A549 (cell line): ENCODE data around the gene FFAR1. TPM values are rescaled to one million over a fixed set of nuclear protein-coding genes. Genes with fewer than 3 reads are reported as not detected.
"Not testable (repeated sequence)": the region's sequence is repeated elsewhere in the genome, so short reads cannot be mapped to it uniquely, and the experiment has no call there.

Experiments used
- ATAC-seq, 2 experiments: fragments of 200-7000 bp in 1 of 2; fragments of >200 bp in 1 of 2; cut with Nextera tagmentation in 1 of 2; cut with Tn5 transposase in 1 of 2; 3 replicates each; pipeline versions ENCODE4 v1.8.0 to v1.9.1; 2018 to 2020; ENCODE audit warnings: mild to moderate bottlenecking in 1 of 2, moderate library complexity in 1 of 2
- CTCF ChIA-PET: fragments of 300-600 bp; sonication (Branson Sonifier 250); formaldehyde crosslinking; extraction: SDS; loops from one replicate; lab custom pipeline; 2021; ENCODE audit warnings: antibody characterized with exemption, inconsistent platforms; lab: Yijun Ruan, JAX
- POLR2A ChIA-PET: fragments of 350-600 bp; formaldehyde crosslinking; extraction: SDS; loops from one replicate; lab custom pipeline; 2021; ENCODE audit warnings: antibody characterized with exemption, inconsistent platforms; lab: Yijun Ruan, JAX
- DNase-seq, 2 experiments: peaks; one replicate each; pipeline versions ENCODE4 v3.0.0 to v3.0.0-alpha.2; 2011 to 2016; ENCODE audit warnings: low read depth in 1 of 2, low spot score in 1 of 2
- FAIRE-seq: peaks from 2 replicates; lab custom pipeline; 2011; peaks lifted over from hg19 to GRCh38; lab: Jason Lieb, UNC
- H3K27ac ChIP-seq, 2 experiments: fragments of >200 bp; sonication (Bioruptor Twin); formaldehyde crosslinking; 3 replicates each; pipeline ENCODE4 v1.5.1; 2016 to 2017
- H3K4me1 ChIP-seq: fragments of >200 bp; sonication (Bioruptor Twin); formaldehyde crosslinking; 3 replicates; pipeline ENCODE4 v1.6.1; 2016
- H3K4me2 ChIP-seq: fragments of >200 bp; sonication (Bioruptor Twin); formaldehyde crosslinking; 3 replicates; pipeline ENCODE4 v1.6.1; 2016
- H3K4me3 ChIP-seq: fragments of >200 bp; sonication (Bioruptor Twin); formaldehyde crosslinking; 3 replicates; pipeline ENCODE4 v1.5.1; 2016
- H3K9me3 ChIP-seq: fragments of >200 bp; sonication (Bioruptor Twin); formaldehyde crosslinking; 3 replicates; pipeline ENCODE4 v1.6.1; 2016
- CBX2 ChIP-seq: fragments of 200-600 bp; sonication (generic); IDR thresholded peaks from 2 replicates; pipeline ENCODE4 v1.6.1; 2016; ENCODE audit warnings: low read depth, mild to moderate bottlenecking, borderline replicate concordance
- CBX8 ChIP-seq: fragments of 200-600 bp; sonication (generic); IDR thresholded peaks from 2 replicates; pipeline ENCODE4 v1.6.1; 2016
- CHD2 ChIP-seq: fragments of 150-350 bp; IDR thresholded peaks from 2 replicates; pipeline ENCODE4 v1.6.1; 2014; ENCODE audit warnings: low read length; ENCODE audit not compliant: partially characterized antibody
- EHF ChIP-seq: fragments of 250-450 bp; sonication (Bioruptor Pico); IDR thresholded peaks from 2 replicates; pipeline ENCODE4 v1.5.0; 2020; ENCODE audit warnings: mild to moderate bottlenecking
- EP300 ChIP-seq, 2 experiments: fragments of >200 bp; sonication (Bioruptor Twin); formaldehyde crosslinking; IDR thresholded peaks; 2 replicates in 1 of 2; 3 replicates in 1 of 2; pipeline ENCODE4 v1.6.1; 2016 to 2017
- FOSL2 ChIP-seq, 2 experiments: fragments of 450-650 bp in 1 of 2; fragments of >200 bp in 1 of 2; sonication (Bioruptor Twin) in 1 of 2; formaldehyde crosslinking; IDR thresholded peaks; 2 replicates each; pipeline versions ENCODE4 v1.5.0 to v1.6.1; 2016 to 2020; ENCODE audit warnings: mild to moderate bottlenecking in 1 of 2, moderate library complexity in 1 of 2
- FOXS1 ChIP-seq: fragments of 250-450 bp; sonication (Bioruptor Pico); IDR thresholded peaks from 2 replicates; pipeline ENCODE4 v1.5.0; 2020; ENCODE audit warnings: mild to moderate bottlenecking, moderate library complexity
- GATA3 ChIP-seq: IDR thresholded peaks from 2 replicates; pipeline ENCODE4 v1.6.1; 2012; ENCODE audit warnings: borderline replicate concordance
- HOXB5 ChIP-seq: fragments of 250-450 bp; sonication (Bioruptor Pico); IDR thresholded peaks from 2 replicates; pipeline ENCODE4 v1.5.0; 2020; ENCODE audit warnings: mild to moderate bottlenecking, moderate library complexity
- RAD21 ChIP-seq, 2 experiments: fragments of >200 bp in 1 of 2; sonication (Bioruptor Twin) in 1 of 2; formaldehyde crosslinking in 1 of 2; IDR thresholded peaks in 1 of 2; conservative IDR thresholded peaks in 1 of 2; 2 replicates in 1 of 2; 3 replicates in 1 of 2; pipeline ENCODE4 v1.6.1; 2012 to 2018; ENCODE audit warnings: inconsistent platforms in 1 of 2
- RFX5 ChIP-seq: fragments of 450-650 bp; IDR thresholded peaks from 2 replicates; pipeline ENCODE4 v1.7.1; 2014; ENCODE audit warnings: antibody characterized with exemption, mild to moderate bottlenecking, moderate library complexity
- SMC3 ChIP-seq: fragments of >200 bp; sonication (Bioruptor Twin); formaldehyde crosslinking; IDR thresholded peaks from 3 replicates; pipeline ENCODE4 v1.6.1; 2018; ENCODE audit warnings: inconsistent platforms
- ZC3H11A ChIP-seq: fragments of 450-650 bp; IDR thresholded peaks from 2 replicates; pipeline ENCODE4 v1.6.1; 2014; ENCODE audit warnings: antibody characterized with exemption, mild to moderate bottlenecking
- ZFP36 ChIP-seq: fragments of 450-650 bp; IDR thresholded peaks from 2 replicates; pipeline ENCODE4 v1.6.1; 2014; ENCODE audit warnings: borderline replicate concordance; ENCODE audit not compliant: partially characterized antibody
- WGBS: methylation state at CpG from one replicate; pipeline ENCODE4 v1.1.6; 2017; ENCODE audit errors: missing lambda C conversion rate; 5-methylcytosine and 5-hydroxymethylcytosine counted together
- polyA plus RNA-seq, 4 experiments: library from polyadenylated mRNA; depleted of rRNA in 3 of 4; stranded (reverse); fragments of >200 nt; fragmentation: RNase III in 1 of 4; extraction: RNeasy Plus Mini Kit Qiagen cat#74134 plus additional on column Dnase treatment in 1 of 4; gene quantifications; 2 replicates in 3 of 4; 3 replicates in 1 of 4; pipeline ENCODE4 v1.2.3, GENCODE V29; 2011 to 2017
- TF ChIP-seq, protein P1 (sequence below): IDR thresholded peaks from 2 replicates; pipeline ENCODE4 v1.6.1; 2012
- TF ChIP-seq, protein P2 (sequence below): fragments of 250-450 bp; sonication (Bioruptor Pico); IDR thresholded peaks from 2 replicates; pipeline ENCODE4 v1.5.0; 2020; ENCODE audit warnings: low read depth, mild to moderate bottlenecking, moderate library complexity
- TF ChIP-seq, protein P3 (sequence below): fragments of 450-650 bp; IDR thresholded peaks from 2 replicates; pipeline ENCODE4 v1.6.1; 2014; ENCODE audit warnings: antibody characterized with exemption
- TF ChIP-seq, protein P4 (sequence below): IDR thresholded peaks from 2 replicates; pipeline ENCODE4 v1.6.1; 2012
- TF ChIP-seq, protein P5 (sequence below): fragments of >200 bp; sonication (Bioruptor Twin); formaldehyde crosslinking; IDR thresholded peaks from 3 replicates; pipeline ENCODE4 v1.6.1; 2016

Gene FFAR1
- polyA plus RNA-seq, 2 of the 4 experiments (the other 2 are of a cell fraction) = not detected

DNA sequence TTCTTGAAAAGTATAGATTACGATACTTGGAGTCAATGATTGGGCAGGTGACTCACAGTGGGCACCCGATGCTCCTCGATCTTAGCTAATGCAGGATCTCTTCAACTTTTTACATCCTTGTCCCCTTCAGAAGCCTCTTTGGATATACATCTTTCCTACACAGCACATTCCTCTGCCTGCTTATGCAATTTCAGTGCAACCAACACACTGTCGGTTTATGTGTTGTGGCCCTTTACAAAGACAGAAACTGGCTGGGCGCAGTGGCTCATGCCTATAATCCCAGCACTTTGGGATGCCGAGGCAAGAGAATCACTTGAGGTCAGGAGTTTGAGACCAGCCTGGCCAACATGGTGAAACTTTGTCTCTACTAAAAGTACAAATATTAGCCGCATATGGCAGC is 25.8 kb downstream of the FFAR1 start:
- Histone ChIP-seq H3K27ac (no peak overlapping the region), H3K9me3 (peaks cover 13% of the 10 kb centered on the region; the same call in 2 of the 3 replicates)
- ATAC-seq (no peak), DNase-seq (no peak)
- CTCF ChIA-PET = interaction anchor here (1.1 to 1.5 kb wide), 2 partner anchors 122 to 137 kb away, joined by 3 to 4 read pairs; no protein-coding TSS in a partner anchor
- 38% methylated on average over 7 of the region's 7 CpGs for WGBS
- TF ChIP-seq FOSL2 (IDR thresholded peaks at IDR 0.05) (no peak), FOSL2 (CRISPR knock-in tag; IDR thresholded peaks at IDR 0.05) (no peak)
- TF ChIP-seq, all 56 proteins: peak for 0
- no peak overlapping the region for H3K4me3 ChIP-seq
- no peak for FAIRE-seq
- POLR2A ChIA-PET = no interaction called here
- no peak overlapping the region for H3K4me2 ChIP-seq
- H3K4me1 ChIP-seq = no peaks in the 10 kb centered on the region

DNA sequence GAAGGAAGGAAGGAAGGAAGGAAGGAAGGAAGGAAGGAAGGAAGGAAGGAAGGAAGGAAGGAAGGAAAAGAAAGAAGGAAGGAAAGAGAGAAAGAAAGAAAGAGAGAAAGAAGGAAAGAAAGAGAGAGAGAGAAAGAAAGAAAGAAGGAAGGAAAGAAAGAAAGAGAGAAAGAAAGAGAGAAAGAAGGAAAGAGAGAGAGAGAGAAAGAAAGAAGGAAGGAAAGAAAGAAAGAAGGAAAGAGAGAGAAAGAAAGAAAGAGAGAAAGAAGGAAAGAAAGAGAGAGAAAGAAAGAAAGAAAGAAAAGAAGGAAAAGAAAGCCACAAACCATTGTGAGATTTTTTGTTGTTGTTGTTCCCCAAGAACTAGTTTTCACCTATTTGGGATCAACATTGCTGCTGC is 26.3 kb downstream of the FFAR1 start:
- ATAC-seq, H3K27ac ChIP-seq, FAIRE-seq, H3K4me3 ChIP-seq, POLR2A ChIA-PET, H3K4me2 ChIP-seq, H3K4me1 ChIP-seq, DNase-seq: not testable (repeated sequence)
- CTCF ChIA-PET = interaction anchor here (1.3 to 1.5 kb wide), 2 partner anchors 21 to 121 kb away, joined by 4 to 12 read pairs; no protein-coding TSS in a partner anchor
- peaks cover 17% of the 10 kb centered on the region; the same call in 2 of the 3 replicates for H3K9me3 ChIP-seq

DNA sequence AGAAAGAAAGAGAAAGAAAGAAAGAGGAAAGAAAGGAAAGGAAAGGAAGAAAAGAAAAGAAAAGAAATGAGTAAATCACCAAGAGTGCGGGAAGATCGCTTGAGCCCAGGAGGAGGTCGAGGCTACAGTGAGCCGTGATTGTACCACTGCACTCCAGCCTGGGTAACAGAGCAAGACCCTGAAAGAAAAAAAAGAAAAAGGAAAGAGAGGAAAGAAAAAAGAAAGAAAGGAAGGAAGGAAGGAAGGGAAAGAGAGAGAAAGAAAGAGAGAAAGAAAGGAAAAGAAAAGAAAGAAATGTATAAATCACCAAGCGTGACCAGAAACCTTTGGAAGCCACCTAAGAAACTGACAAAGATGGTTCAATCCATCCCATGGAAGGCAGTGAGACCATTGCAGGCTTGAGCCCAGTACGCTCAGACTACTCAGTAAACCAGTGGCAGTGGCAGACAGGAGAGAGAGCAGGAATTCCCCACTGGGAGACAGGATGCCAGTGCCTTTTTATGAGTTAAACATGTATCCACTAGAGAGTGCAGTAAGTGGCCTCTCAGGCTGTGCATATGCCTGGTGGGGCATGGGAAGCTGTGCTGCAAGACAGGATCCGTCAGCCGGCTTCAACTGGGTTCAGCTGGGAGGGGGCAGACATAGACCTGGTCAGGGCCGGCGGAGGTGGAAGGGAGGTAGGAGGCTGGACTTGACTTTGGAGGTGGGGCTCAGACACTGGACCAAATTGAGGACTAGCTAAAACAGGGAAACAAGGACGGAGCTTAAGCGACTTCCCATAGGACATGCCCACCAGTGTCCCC is 28.0 kb downstream of the FFAR1 start:
- POLR2A ChIA-PET = no interaction called here
- peak; percentile 30 to 61; a peak in 3 of 6 replicates for ATAC-seq
- 58% methylated on average over 12 of the region's 12 CpGs for WGBS

DNA sequence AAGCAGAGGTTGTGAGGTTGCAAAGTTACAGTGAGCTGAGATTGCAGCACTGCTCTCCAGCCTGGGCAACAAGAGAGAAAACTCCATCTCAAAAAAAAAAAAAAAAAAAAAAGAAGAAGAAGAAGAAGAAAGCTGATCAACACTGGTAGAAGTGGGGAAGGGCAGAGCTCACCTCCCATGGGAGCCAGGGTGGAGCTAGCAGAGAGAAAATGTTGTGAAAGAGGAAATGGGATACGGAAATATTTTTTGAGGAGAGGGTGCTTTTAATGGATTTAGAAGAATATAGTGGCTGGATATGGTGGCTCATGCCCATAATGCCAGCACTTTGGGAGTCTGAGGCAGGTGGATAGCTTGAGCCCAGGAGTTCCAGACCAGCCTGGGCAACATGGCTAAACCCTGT is 30.0 kb downstream of the FFAR1 start:
- ATAC-seq (no peak), FAIRE-seq (no peak), DNase-seq (no peak)
- 21% methylated on average over 1 of the region's 1 CpG for WGBS
- no peak overlapping the region for H3K4me2 ChIP-seq
- CTCF ChIA-PET = interaction anchor here (0.7 to 3.6 kb wide), 6 partner anchors 10 to 1833 kb away, joined by 3 to 17 read pairs (median 4); partner anchors contain the start of gene FFAR1
- no peak overlapping the region for H3K27ac ChIP-seq
- no peaks in the 10 kb centered on the region for H3K4me1 ChIP-seq
- no peak overlapping the region for H3K4me3 ChIP-seq
- POLR2A ChIA-PET = interaction anchor here (0.6 kb wide), 1 partner anchor 182 kb away, joined by 4 read pairs; no protein-coding TSS in a partner anchor
- TF ChIP-seq, protein P1, sequence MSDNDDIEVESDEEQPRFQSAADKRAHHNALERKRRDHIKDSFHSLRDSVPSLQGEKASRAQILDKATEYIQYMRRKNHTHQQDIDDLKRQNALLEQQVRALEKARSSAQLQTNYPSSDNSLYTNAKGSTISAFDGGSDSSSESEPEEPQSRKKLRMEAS = no peak
- TF ChIP-seq, protein P2, sequence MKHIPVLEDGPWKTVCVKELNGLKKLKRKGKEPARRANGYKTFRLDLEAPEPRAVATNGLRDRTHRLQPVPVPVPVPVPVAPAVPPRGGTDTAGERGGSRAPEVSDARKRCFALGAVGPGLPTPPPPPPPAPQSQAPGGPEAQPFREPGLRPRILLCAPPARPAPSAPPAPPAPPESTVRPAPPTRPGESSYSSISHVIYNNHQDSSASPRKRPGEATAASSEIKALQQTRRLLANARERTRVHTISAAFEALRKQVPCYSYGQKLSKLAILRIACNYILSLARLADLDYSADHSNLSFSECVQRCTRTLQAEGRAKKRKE (CRISPR knock-in tag) = no peak
- no peak for TF ChIP-seq CBX8
- no peak for TF ChIP-seq RAD21 (conservative IDR thresholded peaks at IDR 0.05 in 1 of 2, IDR thresholded peaks at IDR 0.05 in 1 of 2)
- TF ChIP-seq CHD2 = no peak
- TF ChIP-seq EP300 (IDR thresholded peaks at IDR 0.05) = no peak
- no peak for TF ChIP-seq FOXS1 (CRISPR knock-in tag)
- no peak for TF ChIP-seq ZC3H11A
- no peak for TF ChIP-seq EHF (CRISPR knock-in tag)
- peaks cover 19% of the 10 kb centered on the region; the same call in 2 of the 3 replicates for H3K9me3 ChIP-seq

More for the DNA sequence above, 28.0 kb downstream of the FFAR1 start:
- FAIRE-seq = no peak
- Histone ChIP-seq H3K9me3 (peaks cover 14% of the 10 kb centered on the region; the same call in 2 of the 3 replicates), H3K4me1 (no peaks in the 10 kb centered on the region), H3K27ac (no peak overlapping the region), H3K4me2 (no peak overlapping the region), H3K4me3 (no peak overlapping the region)
- TF ChIP-seq, protein P3, sequence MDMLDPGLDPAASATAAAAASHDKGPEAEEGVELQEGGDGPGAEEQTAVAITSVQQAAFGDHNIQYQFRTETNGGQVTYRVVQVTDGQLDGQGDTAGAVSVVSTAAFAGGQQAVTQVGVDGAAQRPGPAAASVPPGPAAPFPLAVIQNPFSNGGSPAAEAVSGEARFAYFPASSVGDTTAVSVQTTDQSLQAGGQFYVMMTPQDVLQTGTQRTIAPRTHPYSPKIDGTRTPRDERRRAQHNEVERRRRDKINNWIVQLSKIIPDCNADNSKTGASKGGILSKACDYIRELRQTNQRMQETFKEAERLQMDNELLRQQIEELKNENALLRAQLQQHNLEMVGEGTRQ = no peak
- no peak for TF ChIP-seq CHD2
- TF ChIP-seq RFX5 = no peak
- TF ChIP-seq GATA3 = no peak
- TF ChIP-seq, protein P4, sequence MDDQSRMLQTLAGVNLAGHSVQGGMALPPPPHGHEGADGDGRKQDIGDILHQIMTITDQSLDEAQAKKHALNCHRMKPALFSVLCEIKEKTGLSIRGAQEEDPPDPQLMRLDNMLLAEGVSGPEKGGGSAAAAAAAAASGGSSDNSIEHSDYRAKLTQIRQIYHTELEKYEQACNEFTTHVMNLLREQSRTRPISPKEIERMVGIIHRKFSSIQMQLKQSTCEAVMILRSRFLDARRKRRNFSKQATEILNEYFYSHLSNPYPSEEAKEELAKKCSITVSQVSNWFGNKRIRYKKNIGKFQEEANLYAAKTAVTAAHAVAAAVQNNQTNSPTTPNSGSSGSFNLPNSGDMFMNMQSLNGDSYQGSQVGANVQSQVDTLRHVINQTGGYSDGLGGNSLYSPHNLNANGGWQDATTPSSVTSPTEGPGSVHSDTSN = no peak
- no peak for TF ChIP-seq EHF (CRISPR knock-in tag)
- no peak for TF ChIP-seq SMC3
- TF ChIP-seq CBX2 = no peak
- TF ChIP-seq HOXB5 (CRISPR knock-in tag) = no peak
- TF ChIP-seq ZFP36 = no peak
- TF ChIP-seq, protein P5, sequence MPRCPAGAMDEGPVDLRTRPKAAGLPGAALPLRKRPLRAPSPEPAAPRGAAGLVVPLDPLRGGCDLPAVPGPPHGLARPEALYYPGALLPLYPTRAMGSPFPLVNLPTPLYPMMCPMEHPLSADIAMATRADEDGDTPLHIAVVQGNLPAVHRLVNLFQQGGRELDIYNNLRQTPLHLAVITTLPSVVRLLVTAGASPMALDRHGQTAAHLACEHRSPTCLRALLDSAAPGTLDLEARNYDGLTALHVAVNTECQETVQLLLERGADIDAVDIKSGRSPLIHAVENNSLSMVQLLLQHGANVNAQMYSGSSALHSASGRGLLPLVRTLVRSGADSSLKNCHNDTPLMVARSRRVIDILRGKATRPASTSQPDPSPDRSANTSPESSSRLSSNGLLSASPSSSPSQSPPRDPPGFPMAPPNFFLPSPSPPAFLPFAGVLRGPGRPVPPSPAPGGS = no peak
- CTCF ChIA-PET = interaction anchor here (0.5 to 3.6 kb wide), 7 partner anchors 9 to 119 kb away, joined by 3 to 17 read pairs (median 3); no protein-coding TSS in a partner anchor
- DNase-seq = no peak
